Astrocyte (in vitro differentiated cells and primary cell): ENCODE measurements around the gene FCRL1. TPM values are rescaled to one million over a fixed set of nuclear protein-coding genes. Genes with fewer than 3 reads are reported as not detected.

ENCODE experiments used
- DNase-seq: peaks from one replicate; pipeline ENCODE4 v3.0.0-alpha.2; 2010; ENCODE audit warnings: low read depth
- FAIRE-seq: peaks from 2 replicates; lab custom pipeline; 2011; peaks lifted over from hg19 to GRCh38; lab: Jason Lieb, UNC
- H2AFZ ChIP-seq: 2 replicates; pipeline ENCODE4 v1.6.0; 2012; ENCODE audit warnings: low read depth, low read length, inconsistent platforms
- H3K27ac ChIP-seq: 2 replicates; pipeline ENCODE4 v1.5.1; 2011; ENCODE audit warnings: low read depth, low read length, inconsistent platforms
- H3K27me3 ChIP-seq: 2 replicates; pipeline ENCODE4 v1.6.0; 2011; ENCODE audit warnings: low read length, inconsistent platforms; ENCODE audit not compliant: insufficient read depth
- H3K36me3 ChIP-seq: 2 replicates; pipeline ENCODE4 v1.5.1; 2011; ENCODE audit warnings: low read length, inconsistent platforms; ENCODE audit not compliant: insufficient read depth
- H3K4me1 ChIP-seq: 2 replicates; pipeline ENCODE4 v1.5.1; 2011; ENCODE audit warnings: low read length, inconsistent platforms; ENCODE audit not compliant: insufficient read depth
- H3K4me2 ChIP-seq: 2 replicates; pipeline ENCODE4 v1.6.0; 2012; ENCODE audit warnings: low read length, inconsistent platforms
- H3K4me3 ChIP-seq: 2 replicates; pipeline ENCODE4 v1.5.1; 2011; ENCODE audit warnings: low read depth, mild to moderate bottlenecking, low read length, inconsistent platforms; ENCODE audit not compliant: insufficient read depth
- H3K79me2 ChIP-seq: 2 replicates; pipeline ENCODE4 v1.6.0; 2012; ENCODE audit warnings: mild to moderate bottlenecking, low read length, inconsistent platforms; ENCODE audit not compliant: insufficient read depth
- H3K9ac ChIP-seq: 2 replicates; pipeline ENCODE4 v1.6.0; 2012; ENCODE audit warnings: mild to moderate bottlenecking, low read length, inconsistent platforms
- H3K9me3 ChIP-seq: 2 replicates; pipeline ENCODE4 v1.5.1; 2012; ENCODE audit warnings: low read depth, mild to moderate bottlenecking, low read length, inconsistent platforms; ENCODE audit not compliant: insufficient read depth
- H4K20me1 ChIP-seq: 2 replicates; pipeline ENCODE4 v1.6.0; 2012; ENCODE audit warnings: low read length, inconsistent platforms; ENCODE audit not compliant: insufficient read depth
- H3K27ac Mint-ChIP-seq: one replicate; pipeline ENCODE4 v1.8.0; 2021; ENCODE audit warnings: mild to moderate bottlenecking, mixed read lengths; ENCODE audit not compliant: unreplicated experiment
- H3K27me3 Mint-ChIP-seq: one replicate; pipeline ENCODE4 v1.8.0; 2021; ENCODE audit warnings: low read depth, mixed read lengths; ENCODE audit not compliant: unreplicated experiment
- H3K36me3 Mint-ChIP-seq: one replicate; pipeline ENCODE4 v1.8.0; 2021; ENCODE audit warnings: low read depth, mixed read lengths; ENCODE audit not compliant: unreplicated experiment
- H3K4me1 Mint-ChIP-seq: one replicate; pipeline ENCODE4 v1.8.0; 2021; ENCODE audit warnings: low read depth, mixed read lengths; ENCODE audit not compliant: unreplicated experiment
- H3K4me3 Mint-ChIP-seq: one replicate; pipeline ENCODE4 v1.8.0; 2021; ENCODE audit warnings: mild to moderate bottlenecking, moderate library complexity, mixed read lengths; ENCODE audit not compliant: unreplicated experiment
- H3K9me3 Mint-ChIP-seq: one replicate; pipeline ENCODE4 v1.8.0; 2021; ENCODE audit warnings: mild to moderate bottlenecking, mixed read lengths; ENCODE audit not compliant: unreplicated experiment
- EZH2 ChIP-seq: IDR thresholded peaks from 2 replicates; pipeline ENCODE4 v1.6.1; 2012; ENCODE audit warnings: mild to moderate bottlenecking, low read length, inconsistent platforms; ENCODE audit not compliant: insufficient read depth
- total RNA-seq: library from RNA; stranded (reverse); gene quantifications from 2 replicates; pipeline ENCODE4 v1.2.1, GENCODE V29; 2021
- TF ChIP-seq, protein P1 (sequence below): IDR thresholded peaks from 2 replicates; pipeline ENCODE4 v1.5.1; 2011; ENCODE audit warnings: low read depth, mild to moderate bottlenecking, inconsistent platforms, low read length, moderate library complexity; ENCODE audit not compliant: insufficient read depth

Gene FCRL1
- total RNA-seq, 1 donor from 2014 or later, result not detected

DNA sequence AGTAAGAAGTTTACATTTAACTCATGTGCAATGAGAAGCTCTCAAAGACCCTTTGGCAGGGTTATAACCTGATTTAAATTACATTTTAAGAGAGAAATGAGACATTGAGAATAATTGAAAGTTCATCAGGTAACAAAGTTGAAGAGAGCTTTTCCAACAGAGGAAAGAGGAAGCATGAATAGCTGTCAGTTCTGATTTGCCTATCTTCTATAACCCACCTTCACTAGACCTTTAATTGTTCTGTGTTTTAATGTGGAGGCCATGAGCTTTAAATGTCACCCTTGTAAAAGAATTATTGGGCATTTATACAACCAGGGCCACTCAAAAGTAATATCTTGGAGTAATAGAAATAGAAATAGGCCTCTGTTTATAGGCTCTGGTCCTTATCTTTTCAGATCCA is 9.3 kb upstream of the FCRL1 start:
- H4K20me1 ChIP-seq, result no peaks in the 10 kb centered on the region
- no peak overlapping the region for H3K9ac ChIP-seq
- H3K4me2 ChIP-seq, result no peak overlapping the region
- H3K27ac ChIP-seq, result no peak overlapping the region
- H2AFZ ChIP-seq, result no peak overlapping the region
- no peaks in the 10 kb centered on the region for H3K36me3 Mint-ChIP-seq
- H3K9me3 Mint-ChIP-seq, result no peaks in the 10 kb centered on the region
- FAIRE-seq, result no peak
- no peaks in the 10 kb centered on the region for H3K36me3 ChIP-seq
- H3K27ac Mint-ChIP-seq, result no peak overlapping the region
- no peak for DNase-seq
- no peak overlapping the region for H3K4me3 Mint-ChIP-seq
- H3K4me1 ChIP-seq, result no peaks in the 10 kb centered on the region
- H3K4me1 Mint-ChIP-seq, result peaks cover 23% of the 10 kb centered on the region
- H3K27me3 Mint-ChIP-seq, result peaks cover 4% of the 10 kb centered on the region
- H3K4me3 ChIP-seq, result no peak overlapping the region
- TF ChIP-seq, protein P1, sequence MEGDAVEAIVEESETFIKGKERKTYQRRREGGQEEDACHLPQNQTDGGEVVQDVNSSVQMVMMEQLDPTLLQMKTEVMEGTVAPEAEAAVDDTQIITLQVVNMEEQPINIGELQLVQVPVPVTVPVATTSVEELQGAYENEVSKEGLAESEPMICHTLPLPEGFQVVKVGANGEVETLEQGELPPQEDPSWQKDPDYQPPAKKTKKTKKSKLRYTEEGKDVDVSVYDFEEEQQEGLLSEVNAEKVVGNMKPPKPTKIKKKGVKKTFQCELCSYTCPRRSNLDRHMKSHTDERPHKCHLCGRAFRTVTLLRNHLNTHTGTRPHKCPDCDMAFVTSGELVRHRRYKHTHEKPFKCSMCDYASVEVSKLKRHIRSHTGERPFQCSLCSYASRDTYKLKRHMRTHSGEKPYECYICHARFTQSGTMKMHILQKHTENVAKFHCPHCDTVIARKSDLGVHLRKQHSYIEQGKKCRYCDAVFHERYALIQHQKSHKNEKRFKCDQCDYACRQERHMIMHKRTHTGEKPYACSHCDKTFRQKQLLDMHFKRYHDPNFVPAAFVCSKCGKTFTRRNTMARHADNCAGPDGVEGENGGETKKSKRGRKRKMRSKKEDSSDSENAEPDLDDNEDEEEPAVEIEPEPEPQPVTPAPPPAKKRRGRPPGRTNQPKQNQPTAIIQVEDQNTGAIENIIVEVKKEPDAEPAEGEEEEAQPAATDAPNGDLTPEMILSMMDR, result no peak
- TF ChIP-seq EZH2, result no peak
- H3K79me2 ChIP-seq, result no peaks in the 10 kb centered on the region
- H3K27me3 ChIP-seq, result no peaks in the 10 kb centered on the region
- no peaks in the 10 kb centered on the region for H3K9me3 ChIP-seq

DNA sequence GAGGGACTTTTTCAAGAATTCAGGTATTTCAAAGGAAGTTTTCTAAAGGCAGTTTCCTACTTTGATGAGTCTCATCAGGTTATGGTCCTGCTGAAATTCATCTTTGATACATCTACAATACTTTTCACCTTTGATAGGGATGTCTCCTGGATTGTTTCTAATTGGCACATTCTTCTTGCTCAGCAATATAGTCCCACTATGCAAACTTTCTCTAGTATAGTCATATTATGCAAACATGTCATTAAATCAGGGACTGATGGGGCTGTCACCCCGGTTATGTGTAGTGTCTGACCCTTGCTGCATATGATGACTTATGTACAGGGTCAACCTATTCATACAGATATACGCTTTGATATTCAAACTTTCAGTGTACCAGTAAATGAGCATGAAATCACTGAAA is 379 bp upstream of the FCRL1 start:
- Histone ChIP-seq H3K79me2 (no peaks in the 10 kb centered on the region), H3K27ac (no peak overlapping the region), H3K9me3 (no peaks in the 10 kb centered on the region), H3K4me2 (no peak overlapping the region), H3K27me3 (no peaks in the 10 kb centered on the region), H2AFZ (no peak overlapping the region), H4K20me1 (no peaks in the 10 kb centered on the region), H3K4me3 (no peak overlapping the region), H3K9ac (no peak overlapping the region), H3K36me3 (no peaks in the 10 kb centered on the region), H3K4me1 (no peaks in the 10 kb centered on the region)
- no peaks in the 10 kb centered on the region for H3K36me3 Mint-ChIP-seq
- H3K4me3 Mint-ChIP-seq, result no peak overlapping the region
- H3K4me1 Mint-ChIP-seq, result no peaks in the 10 kb centered on the region
- H3K9me3 Mint-ChIP-seq, result no peaks in the 10 kb centered on the region
- no peak overlapping the region for H3K27ac Mint-ChIP-seq
- peaks cover 7% of the 10 kb centered on the region for H3K27me3 Mint-ChIP-seq
- DNase-seq, result no peak
- TF ChIP-seq, protein P1, result no peak
- TF ChIP-seq EZH2, result no peak
- FAIRE-seq, result no peak

DNA sequence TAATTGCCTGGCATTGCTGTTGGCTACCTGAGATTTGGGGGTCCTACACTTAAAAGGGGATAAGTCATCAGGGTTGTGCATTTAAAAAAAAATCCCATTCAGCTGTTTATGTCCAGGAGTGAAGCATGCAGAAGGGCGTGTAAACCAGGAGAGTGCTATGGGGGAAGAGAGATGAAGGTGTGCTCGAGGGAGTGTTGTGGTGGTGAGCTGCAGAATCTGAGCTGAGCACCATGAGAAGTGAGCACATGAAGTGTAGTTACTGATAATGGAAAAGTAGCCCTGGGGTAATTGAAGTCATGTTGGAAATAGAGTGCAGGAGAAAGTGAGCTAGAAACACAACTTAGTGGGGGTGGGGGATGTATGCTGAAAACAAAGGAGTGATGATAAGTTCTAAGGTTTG is 705 bp downstream of the FCRL1 start:
- Mint-ChIP-seq H3K27ac (no peak overlapping the region), H3K4me3 (no peak overlapping the region), H3K9me3 (no peaks in the 10 kb centered on the region), H3K4me1 (no peaks in the 10 kb centered on the region), H3K27me3 (peaks cover 5% of the 10 kb centered on the region), H3K36me3 (no peaks in the 10 kb centered on the region)
- no peak for DNase-seq
- Histone ChIP-seq H3K4me3 (no peak overlapping the region), H3K4me1 (no peaks in the 10 kb centered on the region), H3K27me3 (no peaks in the 10 kb centered on the region), H3K36me3 (no peaks in the 10 kb centered on the region), H3K4me2 (no peak overlapping the region), H3K79me2 (no peaks in the 10 kb centered on the region), H3K9ac (no peak overlapping the region), H4K20me1 (no peaks in the 10 kb centered on the region), H3K9me3 (no peaks in the 10 kb centered on the region), H2AFZ (no peak overlapping the region), H3K27ac (no peak overlapping the region)
- TF ChIP-seq, protein P1, result no peak
- TF ChIP-seq EZH2, result no peak
- no peak for FAIRE-seq
